GM23338 (cell line): ENCODE results near the gene CDK14. TPM values are rescaled to one million over a fixed set of nuclear protein-coding genes. Genes with fewer than 3 reads are reported as not detected.

ENCODE experiments used
- ATAC-seq: fragments of 200-7000 bp; cut with Tn5 transposase; 3 replicates; pipeline ENCODE4 v1.9.1; 2020
- DNase-seq: peaks from one replicate; pipeline ENCODE4 v3.0.0-alpha.2; 2015; ENCODE audit warnings: low spot score
- H2AFZ ChIP-seq: fragments of 200-600 bp; sonication (generic); 2 replicates; pipeline ENCODE4 v1.8.0; 2016; ENCODE audit warnings: antibody characterized with exemption, mild to moderate bottlenecking, moderate library complexity
- H3F3A ChIP-seq: fragments of 200-600 bp; sonication (generic); replicated peaks from 2 replicates; pipeline ENCODE4 v1.8.0; 2017; ENCODE audit warnings: antibody characterized with exemption, mixed run types, low read depth
- H3K27ac ChIP-seq: fragments of 200-600 bp; sonication (generic); 2 replicates; pipeline ENCODE4 v1.6.1; 2016; ENCODE audit warnings: low read depth
- H3K27me3 ChIP-seq: fragments of 200-600 bp; sonication (generic); 2 replicates; pipeline ENCODE4 v1.8.0; 2016; ENCODE audit warnings: mild to moderate bottlenecking, mixed run types, moderate library complexity; ENCODE audit not compliant: insufficient read depth
- H3K36me3 ChIP-seq: fragments of 200-600 bp; sonication (generic); 2 replicates; pipeline ENCODE4 v1.8.0; 2016; ENCODE audit warnings: mild to moderate bottlenecking; ENCODE audit not compliant: insufficient read depth
- H3K4me1 ChIP-seq: fragments of 200-600 bp; sonication (generic); 2 replicates; pipeline ENCODE4 v1.8.0; 2016; ENCODE audit warnings: mild to moderate bottlenecking, moderate library complexity; ENCODE audit not compliant: insufficient read depth
- H3K4me2 ChIP-seq: fragments of 200-600 bp; sonication (generic); 2 replicates; pipeline ENCODE4 v1.7.1; 2017; ENCODE audit warnings: mixed run types
- H3K4me3 ChIP-seq: fragments of 200-600 bp; sonication (generic); 2 replicates; pipeline ENCODE4 v1.6.1; 2016; ENCODE audit warnings: mixed run types
- H3K79me2 ChIP-seq: fragments of 200-600 bp; sonication (generic); replicated peaks from 2 replicates; pipeline ENCODE4 v1.8.0; 2017; ENCODE audit warnings: mild to moderate bottlenecking; ENCODE audit not compliant: insufficient read depth
- H3K9me2 ChIP-seq: fragments of 200-600 bp; sonication (generic); 2 replicates; pipeline ENCODE4 v1.8.0; 2017; ENCODE audit not compliant: insufficient read depth
- H4K20me1 ChIP-seq: fragments of 200-600 bp; sonication (generic); replicated peaks from 2 replicates; pipeline ENCODE4 v1.8.0; 2017; ENCODE audit warnings: mild to moderate bottlenecking; ENCODE audit not compliant: insufficient read depth
- H3K27ac Mint-ChIP-seq: 2 replicates; pipeline ENCODE4 v1.8.0; 2020; ENCODE audit warnings: inconsistent platforms, mild to moderate bottlenecking, moderate library complexity, mixed read lengths
- H3K27me3 Mint-ChIP-seq: 3 replicates; pipeline ENCODE4 v1.8.0; 2022; ENCODE audit warnings: low read depth, mild to moderate bottlenecking, moderate library complexity, mixed read lengths, inconsistent platforms; ENCODE audit not compliant: insufficient read depth, poor library complexity
- H3K36me3 Mint-ChIP-seq: 3 replicates; pipeline ENCODE4 v1.8.0; 2021; ENCODE audit warnings: low read depth, mild to moderate bottlenecking, inconsistent platforms, moderate library complexity, mixed read lengths
- H3K4me1 Mint-ChIP-seq: 3 replicates; pipeline ENCODE4 v1.8.0; 2020; ENCODE audit warnings: mild to moderate bottlenecking, inconsistent platforms, mixed read lengths
- H3K4me3 Mint-ChIP-seq: 3 replicates; pipeline ENCODE4 v1.8.0; 2021; ENCODE audit warnings: moderate library complexity, mild to moderate bottlenecking, inconsistent platforms, mixed read lengths
- H3K9me3 Mint-ChIP-seq: 3 replicates; pipeline ENCODE4 v1.8.0; 2020; ENCODE audit warnings: moderate library complexity, mild to moderate bottlenecking, inconsistent platforms, mixed read lengths
- CREB1 ChIP-seq: fragments of 250-450 bp; sonication (Bioruptor Pico); IDR thresholded peaks from 2 replicates; pipeline ENCODE4 v1.5.0; 2020; ENCODE audit warnings: low read depth, mild to moderate bottlenecking, moderate library complexity
- CTCF ChIP-seq, 2 experiments: fragments of 200-600 bp in 1 of 2; sonication (generic) in 1 of 2; conservative IDR thresholded peaks; 2 replicates each; pipeline versions ENCODE4 v1.5.1 to v1.6.1; 2016 to 2017; ENCODE audit warnings: antibody characterized with exemption in 2 of 2, low read depth in 2 of 2, mild to moderate bottlenecking in 2 of 2, moderate library complexity in 1 of 2
- EZH2 ChIP-seq: fragments of 200-600 bp; sonication (generic); IDR thresholded peaks from one replicate; pipeline ENCODE4 v1.8.0; 2017; ENCODE audit warnings: antibody characterized with exemption, mild to moderate bottlenecking, low read depth; ENCODE audit not compliant: unreplicated experiment
- EZH2phosphoT487 ChIP-seq: fragments of 200-600 bp; sonication (generic); IDR thresholded peaks from one replicate; pipeline ENCODE4 v1.8.1; 2018; ENCODE audit warnings: antibody characterized with exemption; ENCODE audit not compliant: unreplicated experiment
- JUNB ChIP-seq: IDR thresholded peaks from one replicate; pipeline ENCODE4 v1.6.1; 2016; ENCODE audit warnings: antibody characterized with exemption; ENCODE audit not compliant: unreplicated experiment
- NANOG ChIP-seq: IDR thresholded peaks from 2 replicates; pipeline ENCODE4 v1.6.1; 2016; ENCODE audit warnings: antibody characterized with exemption, borderline replicate concordance
- POLR2AphosphoS5 ChIP-seq: IDR thresholded peaks from 2 replicates; pipeline ENCODE4 v1.6.1; 2016; ENCODE audit warnings: antibody characterized with exemption, low read depth
- REST ChIP-seq: IDR thresholded peaks from one replicate; pipeline ENCODE4 v1.6.1; 2018; ENCODE audit warnings: antibody characterized with exemption; ENCODE audit not compliant: unreplicated experiment
- STAT1 ChIP-seq: IDR thresholded peaks from one replicate; pipeline ENCODE4 v1.6.1; 2016; ENCODE audit warnings: antibody characterized with exemption; ENCODE audit not compliant: unreplicated experiment
- ZNF114 ChIP-seq: fragments of 250-450 bp; sonication (Bioruptor Pico); IDR thresholded peaks from 2 replicates; pipeline ENCODE4 v1.5.0; 2020; ENCODE audit warnings: mild to moderate bottlenecking, moderate library complexity
- ZNF331 ChIP-seq: fragments of 250-450 bp; sonication (Bioruptor Pico); IDR thresholded peaks from 2 replicates; pipeline ENCODE4 v1.5.0; 2020; ENCODE audit warnings: low read depth, mild to moderate bottlenecking, moderate library complexity
- ZNF462 ChIP-seq: fragments of 250-450 bp; sonication (Bioruptor Pico); IDR thresholded peaks from 2 replicates; pipeline ENCODE4 v1.5.0; 2020; ENCODE audit warnings: mild to moderate bottlenecking, moderate library complexity
- polyA plus RNA-seq: library from polyadenylated mRNA; unstranded; fragments of >200 nt; fragmentation: Nextera tagmentation; extraction: Ambion mirVana; gene quantifications from 2 replicates; pipeline ENCODE4 v1.2.1, GENCODE V29; 2016
- total RNA-seq: library from RNA; depleted of rRNA; stranded (reverse); fragments of >200 nt; shearing (Covaris generic); gene quantifications from 2 replicates; pipeline ENCODE4 v1.2.3, GENCODE V29; 2014
- TF ChIP-seq, protein P1 (sequence below): IDR thresholded peaks from 2 replicates; pipeline ENCODE4 v1.6.1; 2016; ENCODE audit warnings: antibody characterized with exemption

CDK14 gene
- total and polyA plus RNA-seq, 2 experiments from 2014 or later: 11.2 to 24.0 TPM

- no peaks in the 10 kb centered on the region for H3K9me2 ChIP-seq
- Mint-ChIP-seq H3K9me3 (no peaks in the 10 kb centered on the region), H3K4me1 (peaks cover 43% of the 10 kb centered on the region), H3K27ac (no peak overlapping the region), H3K27me3 (peaks cover under 1% of the 10 kb centered on the region), H3K4me3 (no peak overlapping the region), H3K36me3 (no peaks in the 10 kb centered on the region)
- H3K27ac ChIP-seq: no peak overlapping the region
- no peak overlapping the region for H2AFZ ChIP-seq
- peaks cover 91% of the 10 kb centered on the region for H3K79me2 ChIP-seq
- no peaks in the 10 kb centered on the region for H3K27me3 ChIP-seq
- no peak overlapping the region for H3K4me3 ChIP-seq
- H3F3A ChIP-seq: no peaks in the 10 kb centered on the region
- no peak for ATAC-seq
- peaks cover 5% of the 10 kb centered on the region; the same call in 1 of the 2 replicates for H4K20me1 ChIP-seq
- peaks cover 37% of the 10 kb centered on the region for H3K4me1 ChIP-seq
- no peak for DNase-seq
- no peaks in the 10 kb centered on the region for H3K36me3 ChIP-seq
- no peak overlapping the region for H3K4me2 ChIP-seq
- TF ChIP-seq JUNB (no peak), REST (no peak), EZH2phosphoT487 (no peak), POLR2AphosphoS5 (no peak), ZNF462 (no peak), EZH2 (no peak), NANOG (no peak), CTCF (conservative IDR thresholded peaks at IDR 0.05; ENCODE audit: low read depth in 2 of 2) (no peak), ZNF331 (CRISPR knock-in tag) (no peak), CREB1 (CRISPR knock-in tag) (no peak), STAT1 (no peak), ZNF114 (CRISPR knock-in tag) (no peak)
- TF ChIP-seq, protein P1, sequence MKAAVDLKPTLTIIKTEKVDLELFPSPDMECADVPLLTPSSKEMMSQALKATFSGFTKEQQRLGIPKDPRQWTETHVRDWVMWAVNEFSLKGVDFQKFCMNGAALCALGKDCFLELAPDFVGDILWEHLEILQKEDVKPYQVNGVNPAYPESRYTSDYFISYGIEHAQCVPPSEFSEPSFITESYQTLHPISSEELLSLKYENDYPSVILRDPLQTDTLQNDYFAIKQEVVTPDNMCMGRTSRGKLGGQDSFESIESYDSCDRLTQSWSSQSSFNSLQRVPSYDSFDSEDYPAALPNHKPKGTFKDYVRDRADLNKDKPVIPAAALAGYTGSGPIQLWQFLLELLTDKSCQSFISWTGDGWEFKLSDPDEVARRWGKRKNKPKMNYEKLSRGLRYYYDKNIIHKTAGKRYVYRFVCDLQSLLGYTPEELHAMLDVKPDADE: no peak
Observed at GRCh38 chr7:90604383-90604782, 8.3 kb downstream of the CDK14 start.
